Measurements from ENCODE around the gene CUL4B.

DNA sequence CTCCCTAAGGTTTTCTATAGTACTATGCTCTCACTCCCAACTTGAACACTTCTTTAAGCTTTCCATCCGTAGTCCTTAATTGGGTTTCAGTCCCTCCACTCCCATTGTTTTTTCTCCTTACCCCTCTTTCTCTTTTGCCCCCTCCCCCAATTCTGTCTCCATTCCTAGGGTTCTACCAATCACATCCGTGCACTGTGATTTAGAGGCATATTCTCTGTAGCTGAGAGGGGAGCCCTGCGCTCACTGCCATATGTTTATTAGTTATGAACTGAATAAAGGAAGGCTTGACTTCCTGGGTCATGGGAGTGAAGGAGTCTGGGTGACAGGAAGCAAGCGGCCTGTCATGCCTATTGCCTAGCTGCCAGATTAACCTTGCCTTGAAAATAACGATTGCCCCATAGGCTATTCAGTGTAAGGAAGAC lies 43.6 kb upstream of the CUL4B start:
- TF ChIP-seq, protein P1, sequence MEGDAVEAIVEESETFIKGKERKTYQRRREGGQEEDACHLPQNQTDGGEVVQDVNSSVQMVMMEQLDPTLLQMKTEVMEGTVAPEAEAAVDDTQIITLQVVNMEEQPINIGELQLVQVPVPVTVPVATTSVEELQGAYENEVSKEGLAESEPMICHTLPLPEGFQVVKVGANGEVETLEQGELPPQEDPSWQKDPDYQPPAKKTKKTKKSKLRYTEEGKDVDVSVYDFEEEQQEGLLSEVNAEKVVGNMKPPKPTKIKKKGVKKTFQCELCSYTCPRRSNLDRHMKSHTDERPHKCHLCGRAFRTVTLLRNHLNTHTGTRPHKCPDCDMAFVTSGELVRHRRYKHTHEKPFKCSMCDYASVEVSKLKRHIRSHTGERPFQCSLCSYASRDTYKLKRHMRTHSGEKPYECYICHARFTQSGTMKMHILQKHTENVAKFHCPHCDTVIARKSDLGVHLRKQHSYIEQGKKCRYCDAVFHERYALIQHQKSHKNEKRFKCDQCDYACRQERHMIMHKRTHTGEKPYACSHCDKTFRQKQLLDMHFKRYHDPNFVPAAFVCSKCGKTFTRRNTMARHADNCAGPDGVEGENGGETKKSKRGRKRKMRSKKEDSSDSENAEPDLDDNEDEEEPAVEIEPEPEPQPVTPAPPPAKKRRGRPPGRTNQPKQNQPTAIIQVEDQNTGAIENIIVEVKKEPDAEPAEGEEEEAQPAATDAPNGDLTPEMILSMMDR (IDR thresholded peaks at IDR 0.05) = no peak
- no peak; the same call in 1 of the 2 replicates for TF ChIP-seq POLR2AphosphoS5 (IDR thresholded peaks at IDR 0.05; ENCODE audit: low read depth, low read length)
